Stimulated activated CD4-positive, alpha-beta T cell treated with anti-CD3 and anti-CD28 coated beads, Interleukin-1b, Interleukin-23, amount 100 ng/mL, for 24 hours (primary cell): ENCODE results near the gene DSCAML1.

Source experiments
- DNase-seq, 4 experiments: peaks; one replicate each; pipeline ENCODE4 v3.0.0-alpha.2; 2020; ENCODE audit warnings: low read depth in 4 of 4, low spot score in 1 of 4

Gene DSCAML1

GRCh38 chr11:117591316-117592039 is 205.5 kb downstream of the DSCAML1 start:
- DNase-seq = no peak

GRCh38 chr11:117589063-117589462 is 208.0 kb downstream of the DSCAML1 start:
- no peak for DNase-seq

DNA sequence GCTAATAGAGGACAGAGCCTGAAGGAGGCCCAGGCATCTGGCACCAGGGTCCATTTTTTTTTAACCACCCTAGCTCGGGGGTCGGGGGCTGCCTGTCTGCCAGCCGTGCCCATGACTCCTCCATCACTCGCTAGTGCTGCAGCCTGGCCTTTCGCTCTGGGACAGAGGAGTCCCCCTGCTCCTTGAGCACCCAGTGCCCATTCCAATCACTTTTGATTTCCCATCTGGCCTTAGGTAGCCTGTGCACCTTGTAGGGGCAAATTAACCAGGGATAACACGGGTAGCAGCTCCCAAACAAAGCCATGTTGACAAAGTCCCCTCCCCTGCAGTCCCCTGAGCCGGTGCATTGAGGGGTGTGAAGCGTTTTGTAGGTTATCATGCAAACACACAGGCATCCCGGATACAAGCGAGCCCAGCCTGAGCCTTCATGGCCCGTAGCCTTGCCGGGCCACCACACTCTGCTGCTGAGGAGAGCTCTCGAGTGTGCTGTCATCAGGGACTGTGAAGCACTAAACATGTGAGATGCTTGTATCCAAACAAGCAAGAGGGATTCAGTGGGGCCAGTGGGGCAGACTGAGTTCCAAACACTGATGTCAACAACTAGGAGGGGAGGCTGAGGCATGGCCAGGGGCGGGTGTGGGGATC is 208.7 kb downstream of the DSCAML1 start:
- DNase-seq = no peak

DNA sequence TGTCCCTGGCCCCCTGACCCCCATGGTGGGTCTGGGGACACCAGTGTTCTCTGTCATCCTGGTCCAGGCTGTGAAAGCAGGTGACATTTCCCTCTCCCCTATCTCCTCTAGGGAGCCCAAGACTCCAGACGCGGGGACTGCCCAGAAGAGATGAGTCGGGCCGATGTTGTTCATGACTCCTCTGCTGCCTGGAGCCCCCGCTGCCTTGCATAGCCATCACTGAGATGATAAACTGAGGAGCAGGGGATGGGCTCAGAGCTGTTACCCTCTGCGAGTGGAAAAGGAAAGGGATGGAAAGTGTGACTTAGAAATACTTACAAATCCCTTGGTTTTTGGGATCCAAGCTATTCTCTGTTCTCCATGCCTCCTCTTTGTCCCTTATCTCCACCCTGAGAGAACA is 209.6 kb downstream of the DSCAML1 start:
- no peak for DNase-seq

GRCh38 chr11:117586392-117586791 is 210.6 kb downstream of the DSCAML1 start:
- no peak for DNase-seq

GRCh38 chr11:117585631-117586030 is 211.4 kb downstream of the DSCAML1 start:
- DNase-seq = no peak

- DNase-seq = no peak
Observed at GRCh38 chr11:117584056-117584830, 212.8 kb downstream of the DSCAML1 start.

GRCh38 chr11:117583063-117583801 is 213.8 kb downstream of the DSCAML1 start:
- DNase-seq = no peak

DNA sequence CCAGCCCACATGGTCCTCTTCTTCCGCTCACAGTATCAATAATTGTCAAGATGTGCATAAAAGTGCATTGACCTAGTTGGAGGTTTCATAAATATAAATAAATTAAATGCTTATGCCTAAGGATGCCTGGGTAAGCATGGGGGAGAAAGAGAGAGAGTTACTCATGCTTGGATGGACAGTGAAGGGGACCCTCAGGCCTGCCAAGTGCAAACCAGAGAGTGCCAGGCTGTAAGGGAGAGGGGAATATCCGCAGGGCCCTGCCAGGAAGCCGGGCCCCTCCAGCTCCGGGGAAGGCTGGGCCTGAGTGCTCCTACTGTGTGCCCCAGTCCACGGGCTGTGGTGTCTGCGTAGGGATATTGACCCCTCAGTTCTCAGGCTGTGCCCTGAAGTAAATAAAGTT is 214.6 kb downstream of the DSCAML1 start:
- DNase-seq = no peak

DNA sequence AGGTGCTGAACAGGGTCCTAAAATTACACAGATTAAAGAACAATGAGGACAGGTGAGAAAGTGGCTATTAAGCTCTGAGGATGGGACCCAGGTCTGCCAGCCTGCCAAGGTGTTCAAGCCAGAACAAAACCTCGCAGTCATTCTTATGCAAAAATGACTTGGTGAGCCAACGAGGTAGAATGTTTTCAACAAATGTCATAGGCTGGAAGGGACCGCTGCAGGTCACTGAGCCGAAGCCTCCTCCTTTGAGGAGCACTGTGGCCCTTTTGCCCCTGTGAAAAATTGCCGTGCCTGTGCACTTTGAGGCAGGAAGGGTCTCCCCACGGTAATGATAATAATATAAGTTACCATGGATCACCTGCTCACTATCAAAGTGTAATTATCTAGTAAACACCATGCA is 216.2 kb downstream of the DSCAML1 start:
- DNase-seq = no peak

GRCh38 chr11:117579161-117579560 is 217.9 kb downstream of the DSCAML1 start:
- DNase-seq = no peak

DNA sequence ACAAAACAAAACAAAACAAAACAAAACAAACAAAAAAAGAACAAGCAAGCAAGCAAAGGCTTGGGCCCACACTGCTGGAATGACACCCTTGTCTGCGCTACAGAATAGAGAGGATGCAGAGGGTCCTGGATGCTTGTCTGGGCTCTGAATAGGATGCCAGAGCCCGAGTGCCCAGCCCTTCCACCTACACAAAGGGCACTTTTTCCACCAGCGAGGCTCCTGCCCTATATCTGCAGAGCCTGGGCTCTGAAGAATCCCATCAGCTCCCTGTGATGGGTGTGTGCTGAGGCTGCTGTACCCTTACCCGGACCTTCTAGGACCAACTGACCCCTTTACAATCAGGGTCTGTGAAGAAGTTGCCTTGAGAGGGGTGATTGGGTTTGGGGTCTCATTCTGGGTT is 221.2 kb downstream of the DSCAML1 start:
- DNase-seq = no peak

GRCh38 chr11:117574551-117574950 is 222.5 kb downstream of the DSCAML1 start:
- DNase-seq = no peak

GRCh38 chr11:117573326-117573725 is 223.7 kb downstream of the DSCAML1 start:
- DNase-seq = no peak

DNA sequence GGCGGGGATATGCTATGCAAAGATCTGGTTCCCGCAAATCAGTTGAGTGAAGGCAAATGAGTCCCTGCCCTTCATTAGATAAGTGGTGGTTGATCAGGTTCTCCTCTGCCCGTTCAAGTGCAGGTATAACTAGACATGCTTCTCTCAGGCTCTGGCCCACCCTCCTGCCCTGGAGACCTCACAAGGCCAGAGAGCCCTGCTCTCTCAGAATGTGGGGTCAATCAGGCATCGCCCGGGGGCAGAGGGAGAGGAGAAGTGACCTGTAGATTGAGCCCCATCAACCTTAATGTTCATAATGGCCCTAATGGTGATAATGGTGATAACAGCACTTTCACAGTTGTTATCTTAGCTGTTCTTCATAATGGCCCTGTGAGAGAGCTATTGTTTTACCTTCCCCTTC is 224.3 kb downstream of the DSCAML1 start:
- DNase-seq = no peak

DNA sequence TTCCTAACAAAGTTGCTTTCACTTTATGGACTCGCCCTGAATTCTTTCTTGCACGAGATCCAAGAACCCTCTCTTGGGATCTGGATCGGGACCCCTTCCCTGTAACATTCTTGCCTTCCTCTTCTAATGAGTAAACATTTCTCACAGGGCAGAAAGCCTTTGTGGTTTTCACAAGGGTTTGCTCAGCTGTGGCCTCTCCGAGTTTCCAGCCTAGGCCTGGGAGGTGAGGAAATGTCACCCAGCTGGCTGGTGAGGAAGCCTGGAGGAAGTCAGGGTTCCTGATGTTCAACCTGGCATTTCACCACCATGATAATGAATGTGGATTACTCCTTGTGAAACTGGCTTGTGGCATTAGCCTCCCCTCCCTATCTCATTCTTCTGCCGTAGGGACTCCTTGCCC is 224.9 kb downstream of the DSCAML1 start:
- no peak for DNase-seq

DNA sequence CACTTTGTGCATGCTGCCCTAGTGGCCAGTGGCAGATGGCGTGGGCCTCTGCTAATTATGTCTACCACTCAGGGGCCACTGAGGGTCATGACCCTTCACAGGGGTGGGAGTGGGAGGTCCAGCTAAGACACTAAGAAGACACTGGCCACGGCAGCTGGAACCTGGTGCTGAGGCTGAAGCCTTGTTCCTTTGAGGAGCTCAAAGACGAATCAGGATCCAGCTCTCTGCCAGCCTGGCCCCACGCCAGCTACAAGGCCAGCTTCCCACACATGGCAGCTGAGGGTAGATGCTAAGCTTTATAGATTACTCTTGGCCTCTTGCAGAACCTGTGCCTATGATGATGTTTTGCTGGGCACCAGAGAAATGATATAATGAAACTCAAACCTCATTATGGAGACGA is 226.3 kb downstream of the DSCAML1 start:
- no peak for DNase-seq

DNA sequence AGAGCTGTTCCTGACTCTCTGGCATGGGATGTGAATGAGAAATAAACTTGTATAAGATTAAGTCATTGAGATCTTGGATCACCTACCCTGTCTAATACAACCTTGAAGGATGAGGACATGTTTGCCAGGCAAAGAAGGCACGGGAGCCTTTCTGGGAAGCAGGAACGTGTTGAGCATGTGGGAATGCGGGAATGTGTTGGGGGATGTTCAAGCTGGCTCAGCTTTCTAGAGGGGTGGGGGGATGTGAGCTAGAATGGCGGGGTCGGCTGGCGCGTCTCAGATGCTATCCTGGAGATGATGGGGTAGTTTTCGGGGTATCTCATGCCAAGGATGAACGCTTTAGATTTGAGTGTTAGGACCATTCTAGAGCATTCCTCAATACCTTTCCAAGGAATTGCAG is 227.1 kb downstream of the DSCAML1 start:
- DNase-seq = no peak

- no peak for DNase-seq
Observed at GRCh38 chr11:117565709-117566108, 231.3 kb downstream of the DSCAML1 start.

GRCh38 chr11:117564321-117564720 is 232.7 kb downstream of the DSCAML1 start:
- DNase-seq = no peak

- no peak for DNase-seq
Observed at GRCh38 chr11:117563556-117563955, 233.5 kb downstream of the DSCAML1 start.
